GM23248 (cell line): Measurements from ENCODE around the gene DNAJC17.

Experiments
- EZH2 ChIP-seq: fragments of 200-600 bp; sonication (generic); IDR thresholded peaks from 2 replicates; pipeline ENCODE4 v1.6.1; 2018; ENCODE audit warnings: antibody characterized with exemption, mild to moderate bottlenecking; ENCODE audit not compliant: insufficient read depth, poor library complexity, severe bottlenecking
- EZH2phosphoT487 ChIP-seq: fragments of 200-600 bp; sonication (generic); IDR thresholded peaks from 2 replicates; pipeline ENCODE4 v1.6.1; 2018; ENCODE audit warnings: antibody characterized with exemption, moderate library complexity, mild to moderate bottlenecking, low read depth; ENCODE audit not compliant: insufficient read depth

DNA sequence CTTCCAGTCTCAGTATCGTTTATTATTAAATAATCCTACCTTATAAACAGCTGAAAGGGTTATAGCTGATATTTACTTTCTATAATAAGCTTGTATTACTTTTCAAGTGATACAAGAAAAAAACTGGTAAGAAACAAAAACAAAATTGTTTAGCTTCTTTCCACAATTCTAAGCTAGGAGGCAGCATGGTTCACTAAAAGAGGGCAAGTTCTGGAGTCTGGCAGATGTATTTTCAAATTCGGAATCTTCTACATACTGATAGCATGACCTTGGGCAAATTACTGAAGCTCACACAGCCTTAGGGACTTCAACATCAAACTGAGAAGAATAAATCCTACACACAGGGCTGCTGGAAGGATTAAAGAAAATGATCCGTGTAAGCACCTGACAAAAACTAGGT lies 22.1 kb downstream of the DNAJC17 start:
- TF ChIP-seq EZH2: no peak
- no peak for TF ChIP-seq EZH2phosphoT487
